CD4-positive, CD25-positive, alpha-beta regulatory T cell (primary cell): Measurements from ENCODE around the gene MEGF6. TPM values are rescaled to one million over a fixed set of nuclear protein-coding genes. Genes with fewer than 3 reads are reported as not detected.
"Not testable (repeated sequence)": the region's sequence is repeated elsewhere in the genome, so short reads cannot be mapped to it uniquely, and the experiment has no call there.

Experiments used
- ATAC-seq, 2 donors: fragments of 150-1000 bp; cut with Tn5 transposase; one replicate each; pipeline ENCODE4 v1.10.0; 2021; ENCODE audit warnings: low read depth in 2 of 2, moderate number of reproducible peaks in 2 of 2, moderate library complexity in 1 of 2
- DNase-seq, 3 donors: peaks; one replicate each; pipeline versions ENCODE4 v3.0.0 to v3.0.0-alpha.2; 2012 to 2022; ENCODE audit warnings: mixed read lengths in 1 of 3
- H3K27ac ChIP-seq: one replicate; pipeline ENCODE4 v1.7.0; 2013; ENCODE audit warnings: mild to moderate bottlenecking, low read length; ENCODE audit not compliant: insufficient read depth, poor library complexity, severe bottlenecking
- H3K27me3 ChIP-seq: one replicate; pipeline ENCODE4 v1.7.0; 2013; ENCODE audit warnings: low read length; ENCODE audit not compliant: control insufficient read depth, insufficient read depth
- H3K36me3 ChIP-seq: one replicate; pipeline ENCODE4 v1.7.0; 2013; ENCODE audit warnings: mild to moderate bottlenecking, low read length, moderate library complexity; ENCODE audit not compliant: control insufficient read depth, insufficient read depth
- H3K4me1 ChIP-seq: 2 replicates; pipeline ENCODE4 v1.7.0; 2013; ENCODE audit warnings: mild to moderate bottlenecking, low read length; ENCODE audit not compliant: insufficient read depth, control insufficient read depth, poor library complexity, severe bottlenecking
- H3K4me3 ChIP-seq: one replicate; pipeline ENCODE4 v1.7.0; 2013; ENCODE audit warnings: low read depth, mild to moderate bottlenecking, low read length, moderate library complexity
- H3K9me3 ChIP-seq, 2 experiments: 1 replicate in 1 of 2; 2 replicates in 1 of 2; pipeline ENCODE4 v1.7.0; 2013; ENCODE audit warnings: low read length in 2 of 2, mild to moderate bottlenecking in 1 of 2, moderate library complexity in 1 of 2; ENCODE audit not compliant: control insufficient read depth in 2 of 2
- H3K27ac Mint-ChIP-seq, 3 donors: one replicate each; pipeline ENCODE4 v1.8.0; 2020 to 2022; ENCODE audit warnings: mild to moderate bottlenecking in 3 of 3, mixed read lengths in 3 of 3, moderate library complexity in 2 of 3
- H3K27me3 Mint-ChIP-seq: one replicate; pipeline ENCODE4 v1.8.0; 2022; ENCODE audit warnings: mild to moderate bottlenecking, mixed read lengths
- H3K36me3 Mint-ChIP-seq: one replicate; pipeline ENCODE4 v1.8.0; 2020; ENCODE audit warnings: mixed read lengths
- H3K4me1 Mint-ChIP-seq, 4 donors: one replicate each; pipeline ENCODE4 v1.8.0; 2020 to 2022; ENCODE audit warnings: mixed read lengths in 4 of 4, mild to moderate bottlenecking in 1 of 4
- H3K4me3 Mint-ChIP-seq, 4 donors: one replicate each; pipeline ENCODE4 v1.8.0; 2020 to 2022; ENCODE audit warnings: mild to moderate bottlenecking in 4 of 4, mixed read lengths in 4 of 4, moderate library complexity in 3 of 4
- H3K9me3 Mint-ChIP-seq, 7 donors: one replicate each; pipeline ENCODE4 v1.8.0; 2020 to 2022; ENCODE audit warnings: mixed read lengths in 7 of 7, mild to moderate bottlenecking in 3 of 7, moderate library complexity in 2 of 7
- polyA plus RNA-seq, 4 donors: library from polyadenylated mRNA; unstranded; fragments of 300-500 nt; fragmentation: Illumina TruSeq; gene quantifications; one replicate each; pipeline ENCODE4 v1.2.3, GENCODE V29; 2021
- total RNA-seq: library from RNA; stranded (reverse); gene quantifications from one replicate; pipeline ENCODE4 v1.2.3, GENCODE V29; 2022

The MEGF6 gene
- total and polyA plus RNA-seq, 5 donors from 2014 or later: 4.7 to 123 (median 6.8) TPM

- H3K4me3 ChIP-seq: no peak overlapping the region
- no peak overlapping the region for H3K27ac Mint-ChIP-seq
Measured at GRCh38 chr1:3580231-3580630, 31.1 kb downstream of the MEGF6 start.

GRCh38 chr1:3579626-3580025 lies 31.7 kb downstream of the MEGF6 start:
- no peaks in the 10 kb centered on the region for H3K36me3 ChIP-seq
- Mint-ChIP-seq H3K27me3 (no peaks in the 10 kb centered on the region), H3K36me3 (no peaks in the 10 kb centered on the region), H3K4me3 (no peak overlapping the region), H3K4me1 (no peaks in the 10 kb centered on the region), H3K9me3 (peaks cover 0 to 2% (median 0%) of the 10 kb centered on the region in 7 donors), H3K27ac (no peak overlapping the region)
- no peaks in the 10 kb centered on the region for H3K9me3 ChIP-seq
- H3K27ac ChIP-seq: no peak overlapping the region
- ATAC-seq (no peak), DNase-seq (no peak)
- H3K27me3 ChIP-seq: no peaks in the 10 kb centered on the region
- no peak overlapping the region for H3K4me3 ChIP-seq
- H3K4me1 ChIP-seq: no peaks in the 10 kb centered on the region

More at GRCh38 chr1:3580231-3580630, 31.1 kb downstream of the MEGF6 start:
- Mint-ChIP-seq H3K4me1 (no peaks in the 10 kb centered on the region), H3K36me3 (no peaks in the 10 kb centered on the region), H3K9me3 (peaks cover 0 to 2% (median 0%) of the 10 kb centered on the region in 7 donors), H3K27me3 (no peaks in the 10 kb centered on the region), H3K4me3 (no peak overlapping the region)
- no peaks in the 10 kb centered on the region for H3K36me3 ChIP-seq
- no peaks in the 10 kb centered on the region for H3K27me3 ChIP-seq
- no peak for ATAC-seq
- H3K27ac ChIP-seq: no peak overlapping the region
- no peaks in the 10 kb centered on the region for H3K4me1 ChIP-seq
- no peaks in the 10 kb centered on the region for H3K9me3 ChIP-seq
- no peak for DNase-seq

GRCh38 chr1:3578906-3579305 lies 32.4 kb downstream of the MEGF6 start:
- Histone ChIP-seq H3K36me3 (no peaks in the 10 kb centered on the region), H3K27ac (no peak overlapping the region), H3K27me3 (no peaks in the 10 kb centered on the region), H3K4me3 (no peak overlapping the region), H3K4me1 (no peaks in the 10 kb centered on the region), H3K9me3 (no peaks in the 10 kb centered on the region)
- no peak overlapping the region for H3K27ac Mint-ChIP-seq
- DNase-seq (no peak), ATAC-seq (no peak)
- no peak overlapping the region for H3K4me3 Mint-ChIP-seq
- H3K4me1 Mint-ChIP-seq: no peaks in the 10 kb centered on the region
- H3K27me3 Mint-ChIP-seq: no peaks in the 10 kb centered on the region
- peaks cover 0 to 2% (median 0%) of the 10 kb centered on the region in 7 donors for H3K9me3 Mint-ChIP-seq
- H3K36me3 Mint-ChIP-seq: no peaks in the 10 kb centered on the region

GRCh38 chr1:3578433-3578805 lies 32.9 kb downstream of the MEGF6 start:
- H3K4me3 ChIP-seq: no peak overlapping the region
- Mint-ChIP-seq H3K4me1 (no peaks in the 10 kb centered on the region), H3K36me3 (no peaks in the 10 kb centered on the region), H3K9me3 (peaks cover 0 to 2% (median 0%) of the 10 kb centered on the region in 7 donors), H3K27me3 (no peaks in the 10 kb centered on the region), H3K27ac (no peak overlapping the region), H3K4me3 (no peak overlapping the region)
- no peak for DNase-seq
- H3K4me1 ChIP-seq: no peaks in the 10 kb centered on the region
- ATAC-seq: no peak
- H3K36me3 ChIP-seq: no peaks in the 10 kb centered on the region
- H3K9me3 ChIP-seq: no peaks in the 10 kb centered on the region
- no peaks in the 10 kb centered on the region for H3K27me3 ChIP-seq
- no peak overlapping the region for H3K27ac ChIP-seq

GRCh38 chr1:3577711-3578432 lies 33.4 kb downstream of the MEGF6 start:
- H3K4me1 ChIP-seq: no peaks in the 10 kb centered on the region
- Mint-ChIP-seq H3K36me3 (no peaks in the 10 kb centered on the region), H3K4me3 (no peak overlapping the region), H3K4me1 (no peaks in the 10 kb centered on the region), H3K9me3 (peaks cover 0 to 2% (median 0%) of the 10 kb centered on the region in 7 donors), H3K27ac (no peak overlapping the region), H3K27me3 (no peaks in the 10 kb centered on the region)
- ATAC-seq: no peak
- H3K27ac ChIP-seq: no peak overlapping the region
- H3K9me3 ChIP-seq: no peaks in the 10 kb centered on the region
- H3K36me3 ChIP-seq: no peaks in the 10 kb centered on the region
- no peak for DNase-seq
- H3K4me3 ChIP-seq: no peak overlapping the region
- no peaks in the 10 kb centered on the region for H3K27me3 ChIP-seq

GRCh38 chr1:3577300-3577699 lies 34.0 kb downstream of the MEGF6 start:
- H3K9me3 Mint-ChIP-seq: peaks cover 0 to 1% (median 0%) of the 10 kb centered on the region in 7 donors
- no peaks in the 10 kb centered on the region for H3K4me1 Mint-ChIP-seq
- Histone ChIP-seq H3K27me3 (no peaks in the 10 kb centered on the region), H3K4me3 (no peak overlapping the region), H3K36me3 (no peaks in the 10 kb centered on the region), H3K4me1 (no peaks in the 10 kb centered on the region), H3K27ac (no peak overlapping the region), H3K9me3 (no peaks in the 10 kb centered on the region)
- H3K27me3 Mint-ChIP-seq: no peaks in the 10 kb centered on the region
- no peaks in the 10 kb centered on the region for H3K36me3 Mint-ChIP-seq
- DNase-seq (no peak), ATAC-seq (no peak)
- no peak overlapping the region for H3K27ac Mint-ChIP-seq
- no peak overlapping the region for H3K4me3 Mint-ChIP-seq

GRCh38 chr1:3575993-3576392 lies 35.3 kb downstream of the MEGF6 start:
- Histone ChIP-seq H3K4me1 (no peaks in the 10 kb centered on the region), H3K9me3 (no peaks in the 10 kb centered on the region), H3K36me3 (no peaks in the 10 kb centered on the region), H3K27ac (no peak overlapping the region), H3K27me3 (no peaks in the 10 kb centered on the region), H3K4me3 (no peak overlapping the region)
- Mint-ChIP-seq H3K9me3 (peaks cover 0 to 1% (median 0%) of the 10 kb centered on the region in 7 donors), H3K27me3 (no peaks in the 10 kb centered on the region), H3K27ac (no peak overlapping the region), H3K36me3 (no peaks in the 10 kb centered on the region), H3K4me3 (no peak overlapping the region), H3K4me1 (no peaks in the 10 kb centered on the region)
- ATAC-seq: no peak
- no peak for DNase-seq

- not testable (repeated sequence) for H3K9me3 ChIP-seq, H3K4me3 ChIP-seq, ATAC-seq, H3K36me3 ChIP-seq, H3K36me3 Mint-ChIP-seq, H3K27ac Mint-ChIP-seq, H3K4me3 Mint-ChIP-seq, H3K4me1 ChIP-seq, H3K27me3 ChIP-seq, H3K4me1 Mint-ChIP-seq, H3K9me3 Mint-ChIP-seq, H3K27ac ChIP-seq, DNase-seq, H3K27me3 Mint-ChIP-seq
Measured at GRCh38 chr1:3575515-3575914, 35.8 kb downstream of the MEGF6 start.
